Subcutaneous abdominal adipose tissue (tissue), 5 donors: Measurements from ENCODE around the gene SYT2.

Source experiments
- H3K27ac ChIP-seq: one replicate; pipeline ENCODE4 v1.7.0; 2013; ENCODE audit warnings: low read depth, mild to moderate bottlenecking, inconsistent platforms, low read length, moderate library complexity
- H3K27me3 ChIP-seq, 5 donors: one replicate each; pipeline ENCODE4 v1.7.0; 2013; ENCODE audit warnings: low read length in 5 of 5, inconsistent platforms in 1 of 5; ENCODE audit not compliant: control insufficient read depth in 5 of 5, insufficient read depth in 4 of 5
- H3K36me3 ChIP-seq, 5 donors: one replicate each; pipeline ENCODE4 v1.7.0; 2013; ENCODE audit warnings: low read length in 5 of 5; ENCODE audit not compliant: control insufficient read depth in 5 of 5, insufficient read depth in 5 of 5
- H3K4me1 ChIP-seq, 5 donors: one replicate each; pipeline ENCODE4 v1.7.0; 2013; ENCODE audit warnings: low read length in 5 of 5, mild to moderate bottlenecking in 3 of 5, moderate library complexity in 1 of 5; ENCODE audit not compliant: control insufficient read depth in 5 of 5, insufficient read depth in 5 of 5
- H3K4me3 ChIP-seq, 5 donors: one replicate each; pipeline ENCODE4 v1.7.0; 2013; ENCODE audit warnings: low read length in 5 of 5, low read depth in 1 of 5
- H3K9ac ChIP-seq, 5 donors: one replicate each; pipeline ENCODE4 v1.7.0; 2013; ENCODE audit warnings: low read length in 5 of 5, mild to moderate bottlenecking in 4 of 5, moderate library complexity in 3 of 5
- H3K9me3 ChIP-seq, 5 donors: one replicate each; pipeline ENCODE4 v1.7.0; 2013; ENCODE audit warnings: low read length in 5 of 5; ENCODE audit not compliant: control insufficient read depth in 5 of 5
- donor health status: healthy.
- donor health status: healthy.
- donor health status: healthy.
- donor health status: healthy.
- donor health status: healthy.

Gene SYT2

DNA sequence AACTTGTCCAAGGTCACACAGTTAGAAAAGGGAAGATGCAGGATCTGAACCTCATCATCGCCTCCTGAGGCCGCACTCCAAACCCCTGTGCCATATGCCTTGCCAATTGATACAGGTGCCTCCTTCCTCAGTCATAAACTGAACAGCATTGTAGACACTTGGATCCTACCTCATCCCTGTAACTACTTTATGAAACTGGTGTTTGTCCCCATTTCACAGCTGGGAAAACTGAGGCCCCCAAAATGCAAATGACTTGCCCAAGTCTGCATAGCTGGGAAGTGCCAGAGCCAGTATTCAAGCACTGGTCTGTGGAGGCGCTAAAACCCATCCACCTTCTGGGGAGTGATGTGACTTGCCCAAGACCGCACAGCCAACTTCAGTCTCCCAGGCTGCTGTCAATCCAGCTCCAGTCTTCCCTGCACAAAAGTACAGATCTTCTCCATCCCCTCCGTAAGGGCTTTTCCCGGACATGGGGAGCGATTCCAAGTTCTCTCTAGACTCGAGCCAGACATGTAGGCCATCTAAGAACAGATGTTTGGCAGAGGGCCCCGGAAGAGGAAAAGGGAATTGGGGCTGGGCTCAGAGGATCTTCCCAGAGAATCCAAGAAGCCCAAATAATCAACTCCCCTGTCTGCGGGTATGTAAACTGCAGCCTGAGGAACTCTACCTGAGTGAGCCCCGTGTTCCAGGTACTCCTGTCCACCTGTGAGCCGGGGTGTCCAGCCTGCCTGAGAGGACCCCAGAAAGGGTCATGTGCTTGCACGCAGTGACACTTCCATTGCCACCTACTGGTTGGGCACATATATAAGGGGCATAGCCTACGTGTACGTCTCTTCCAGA, 60.5 kb downstream of the SYT2 start:
- H3K4me1 ChIP-seq: peaks cover 0 to 3% (median 0%) of the 10 kb centered on the region in 5 donors
- no peaks in the 10 kb centered on the region for H3K9me3 ChIP-seq
- H3K27ac ChIP-seq: no peak overlapping the region
- no peaks in the 10 kb centered on the region for H3K36me3 ChIP-seq
- peaks cover 3 to 39% (median 15%) of the 10 kb centered on the region in 5 donors for H3K27me3 ChIP-seq
- H3K4me3 ChIP-seq: no peak overlapping the region
- no peak overlapping the region for H3K9ac ChIP-seq

DNA sequence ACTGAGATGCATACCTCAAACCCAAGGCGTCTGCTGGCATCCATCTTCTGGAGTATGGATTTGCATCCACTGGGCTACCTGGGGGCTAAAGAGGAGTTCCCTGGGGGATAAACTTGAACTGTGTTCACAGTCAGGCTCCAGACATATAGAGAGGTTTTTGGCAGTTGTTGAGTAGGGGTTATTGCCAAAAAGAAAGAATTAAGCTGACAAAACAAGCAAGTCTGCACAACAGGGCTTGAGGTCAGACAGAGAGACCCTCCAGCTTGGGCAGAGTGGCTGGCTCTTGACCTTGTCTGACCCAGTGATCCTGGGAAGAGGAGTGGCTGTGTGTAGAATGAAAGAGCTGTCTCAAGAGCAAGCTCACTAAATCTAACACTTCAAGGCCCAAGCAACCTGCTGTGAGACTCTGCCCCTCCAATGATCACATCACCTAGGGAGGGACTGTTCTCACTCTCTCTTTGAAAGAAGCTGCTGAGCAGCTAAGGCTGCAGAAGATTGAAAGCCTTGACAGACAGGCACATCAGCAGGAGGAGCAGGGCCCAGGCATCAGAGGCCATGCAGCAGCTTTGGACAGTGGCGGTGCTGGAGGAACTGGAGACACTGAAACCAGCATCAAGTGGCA, 61.5 kb downstream of the SYT2 start:
- H3K27ac ChIP-seq: no peak overlapping the region
- H3K9ac ChIP-seq: no peak overlapping the region
- H3K4me3 ChIP-seq: no peak overlapping the region
- no peaks in the 10 kb centered on the region for H3K36me3 ChIP-seq
- peaks cover 0 to 12% (median 8%) of the 10 kb centered on the region in 5 donors for H3K4me1 ChIP-seq
- no peaks in the 10 kb centered on the region for H3K9me3 ChIP-seq
- H3K27me3 ChIP-seq: peaks cover 11 to 49% (median 25%) of the 10 kb centered on the region in 5 donors

DNA sequence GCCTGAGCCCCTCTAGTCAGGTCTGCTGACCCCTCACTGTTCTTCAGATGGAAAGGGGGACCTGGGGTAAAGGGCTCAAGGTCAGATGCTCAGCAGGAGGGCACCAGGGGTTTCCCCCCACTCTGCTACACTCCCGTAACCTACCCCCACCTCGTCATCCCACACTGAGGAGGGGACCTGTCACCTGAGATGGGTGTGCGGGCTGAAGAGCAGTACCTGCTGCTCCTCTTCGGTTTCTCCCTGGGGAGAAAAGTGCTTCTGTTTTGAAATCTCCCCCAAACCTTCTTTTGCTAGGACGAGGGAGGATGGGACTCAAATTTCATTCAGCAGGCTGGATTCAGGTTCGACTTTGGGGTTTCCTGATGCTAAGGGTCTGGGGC, 65.2 kb downstream of the SYT2 start:
- H3K4me3 ChIP-seq: no peak overlapping the region
- no peaks in the 10 kb centered on the region for H3K36me3 ChIP-seq
- H3K4me1 ChIP-seq: peaks cover 0 to 28% (median 21%) of the 10 kb centered on the region in 5 donors
- H3K27me3 ChIP-seq: peaks cover 18 to 66% (median 30%) of the 10 kb centered on the region in 5 donors
- no peak overlapping the region for H3K27ac ChIP-seq
- no peak overlapping the region for H3K9ac ChIP-seq
- H3K9me3 ChIP-seq: no peaks in the 10 kb centered on the region

DNA sequence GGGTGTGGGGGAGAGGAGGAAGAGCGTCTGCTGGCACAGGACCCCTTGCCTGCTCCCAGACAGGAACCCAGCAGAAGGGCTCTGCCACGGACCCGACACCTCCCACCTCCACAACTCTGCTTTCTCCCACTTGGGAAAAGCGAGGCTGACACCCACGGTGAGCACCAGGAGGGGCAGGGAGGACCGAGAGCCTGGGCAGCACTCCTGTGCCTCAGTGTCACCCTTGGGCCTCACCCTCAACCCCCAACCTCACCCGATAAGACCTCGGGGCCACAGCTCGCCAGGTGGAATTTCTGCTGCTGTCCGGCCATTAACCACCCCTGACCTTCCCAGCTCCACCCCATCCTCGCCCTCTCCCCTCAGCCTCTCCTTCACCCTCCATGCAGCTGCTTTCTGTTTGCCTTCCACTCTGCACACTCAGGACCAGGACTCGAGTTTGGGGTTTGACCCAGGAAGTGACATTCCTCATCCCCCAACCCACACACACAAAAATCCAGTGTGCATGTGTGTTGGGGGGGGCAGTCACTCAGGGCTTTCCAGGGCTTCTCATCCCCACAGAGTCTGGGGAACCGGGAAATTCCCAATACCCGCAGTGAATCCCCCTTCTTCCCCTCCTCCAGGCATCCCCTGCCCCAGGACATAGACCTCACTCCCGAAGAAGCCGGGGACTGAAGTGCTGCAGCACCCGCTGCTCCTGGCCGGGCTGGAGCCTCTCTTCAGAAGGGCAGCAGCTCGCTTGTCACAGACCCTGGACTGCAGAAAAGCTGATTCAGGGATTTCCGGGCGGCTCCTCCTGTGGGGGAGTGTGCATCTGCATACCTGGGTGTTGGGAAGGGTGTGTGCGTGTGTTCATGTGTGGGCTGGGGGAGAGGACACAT, 65.8 kb downstream of the SYT2 start:
- Histone ChIP-seq H3K27me3 (peaks cover 18 to 68% (median 31%) of the 10 kb centered on the region in 5 donors), H3K4me3 (no peak overlapping the region), H3K9me3 (no peaks in the 10 kb centered on the region), H3K9ac (no peak overlapping the region), H3K36me3 (no peaks in the 10 kb centered on the region), H3K4me1 (peaks cover 0 to 25% (median 21%) of the 10 kb centered on the region in 5 donors), H3K27ac (no peak overlapping the region)

DNA sequence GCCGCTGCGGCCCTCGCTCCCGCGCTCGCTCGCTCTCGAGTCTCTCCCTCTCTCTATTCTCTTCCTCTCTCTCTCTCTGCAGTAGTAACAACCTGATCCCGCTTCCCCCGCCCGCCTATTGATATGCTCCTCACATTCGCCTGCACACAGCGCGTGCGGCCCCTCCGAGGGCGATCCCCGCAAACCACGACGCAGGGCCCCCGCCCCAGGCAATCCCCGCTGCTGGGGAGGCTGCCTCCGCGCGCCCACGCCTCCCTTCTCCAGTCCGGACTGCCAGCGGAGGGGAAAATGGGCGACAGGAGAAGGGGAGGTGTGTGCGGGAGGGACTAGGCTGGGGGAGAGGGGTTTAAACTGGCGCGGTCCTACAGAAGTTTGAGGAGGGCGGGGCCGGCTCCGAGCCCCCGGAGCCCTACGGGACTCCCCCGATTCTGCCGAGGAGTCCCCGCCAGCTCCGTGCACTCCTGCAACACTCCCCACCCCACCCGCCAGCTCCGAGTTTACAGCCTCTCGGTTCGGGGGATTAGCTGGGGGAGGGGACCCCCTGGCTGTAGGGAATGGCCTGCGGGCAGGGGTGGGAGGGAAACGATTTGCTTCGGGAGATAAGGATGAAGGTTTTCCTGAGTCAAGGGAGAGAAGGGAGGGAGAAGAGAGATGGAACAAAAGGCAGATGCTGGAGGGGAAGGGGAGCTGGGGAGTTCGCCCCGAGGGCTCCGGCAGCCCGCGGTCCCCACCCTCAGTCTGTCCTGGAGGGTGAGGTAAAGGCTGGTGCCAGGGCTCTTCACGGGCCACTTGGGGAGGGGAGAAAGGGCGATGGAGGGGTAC, 66.6 kb downstream of the SYT2 start:
- no peaks in the 10 kb centered on the region for H3K36me3 ChIP-seq
- peaks cover 18 to 64% (median 32%) of the 10 kb centered on the region in 5 donors for H3K27me3 ChIP-seq
- H3K27ac ChIP-seq: no peak overlapping the region
- peak overlapping the region in 2 of 5 donors; percentile 42 to 56 for H3K4me3 ChIP-seq
- peaks cover 0 to 28% (median 21%) of the 10 kb centered on the region in 5 donors for H3K4me1 ChIP-seq
- no peak overlapping the region for H3K9ac ChIP-seq
- no peaks in the 10 kb centered on the region for H3K9me3 ChIP-seq

DNA sequence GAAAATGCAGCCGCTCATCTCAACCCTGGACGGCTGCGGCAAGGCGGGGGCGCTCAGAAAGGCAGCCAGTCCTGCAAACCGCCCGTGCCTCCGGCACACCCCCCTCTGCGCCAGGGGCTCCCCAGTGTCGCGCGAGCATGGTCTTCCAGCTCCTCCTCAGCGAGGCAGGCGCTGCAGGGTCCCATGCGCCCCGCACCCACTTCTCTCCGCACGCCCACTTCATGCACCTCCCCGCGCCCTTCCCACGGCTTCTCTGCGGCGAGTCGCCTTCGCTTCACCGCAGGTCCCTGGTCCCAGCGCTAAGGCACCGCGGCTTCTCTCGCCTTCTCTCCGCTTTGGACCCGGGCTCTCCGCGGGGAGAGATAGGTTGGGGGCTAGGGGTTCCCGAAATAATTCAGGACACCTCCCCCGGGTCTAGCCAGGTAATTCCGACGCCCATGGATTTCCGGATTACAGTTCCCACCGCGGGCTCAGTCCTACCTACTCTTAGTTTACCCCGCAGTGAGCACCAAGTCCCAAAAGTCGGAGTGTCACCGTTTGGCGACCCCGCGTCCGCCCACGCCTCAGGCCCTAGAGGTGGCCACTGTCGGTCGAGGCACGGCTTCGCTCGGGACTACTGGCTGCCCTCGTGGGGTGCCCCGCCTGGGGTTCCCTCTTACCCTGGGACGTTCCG, 67.5 kb downstream of the SYT2 start:
- Histone ChIP-seq H3K4me3 (peak overlapping the region in 3 of 5 donors; percentile 34 to 57 (median 41)), H3K9me3 (no peaks in the 10 kb centered on the region), H3K4me1 (peaks cover 0 to 28% (median 21%) of the 10 kb centered on the region in 5 donors), H3K9ac (no peak overlapping the region), H3K36me3 (no peaks in the 10 kb centered on the region), H3K27me3 (peaks cover 20 to 65% (median 34%) of the 10 kb centered on the region in 5 donors), H3K27ac (no peak overlapping the region)

DNA sequence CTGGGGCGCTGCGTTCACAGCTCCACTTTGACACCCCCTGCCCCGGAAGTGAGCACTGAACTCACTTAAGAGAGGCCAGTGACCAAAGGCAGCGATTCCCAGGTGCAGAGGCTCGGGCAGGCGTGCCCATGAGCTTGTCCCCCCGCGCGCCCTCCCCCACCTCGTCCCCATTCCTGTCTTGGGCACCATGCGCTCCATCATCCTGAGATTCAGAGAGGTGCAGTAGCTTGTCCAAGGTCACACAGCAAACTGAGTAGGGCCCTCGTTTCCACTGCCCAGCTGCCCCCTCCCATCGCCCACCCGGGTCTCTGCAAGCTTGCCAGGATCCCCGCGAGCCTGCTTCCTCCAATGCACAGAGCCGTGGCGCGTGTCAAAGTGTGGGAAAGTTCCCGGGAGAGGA, 68.0 kb downstream of the SYT2 start:
- H3K27me3 ChIP-seq: peaks cover 20 to 66% (median 34%) of the 10 kb centered on the region in 5 donors

DNA sequence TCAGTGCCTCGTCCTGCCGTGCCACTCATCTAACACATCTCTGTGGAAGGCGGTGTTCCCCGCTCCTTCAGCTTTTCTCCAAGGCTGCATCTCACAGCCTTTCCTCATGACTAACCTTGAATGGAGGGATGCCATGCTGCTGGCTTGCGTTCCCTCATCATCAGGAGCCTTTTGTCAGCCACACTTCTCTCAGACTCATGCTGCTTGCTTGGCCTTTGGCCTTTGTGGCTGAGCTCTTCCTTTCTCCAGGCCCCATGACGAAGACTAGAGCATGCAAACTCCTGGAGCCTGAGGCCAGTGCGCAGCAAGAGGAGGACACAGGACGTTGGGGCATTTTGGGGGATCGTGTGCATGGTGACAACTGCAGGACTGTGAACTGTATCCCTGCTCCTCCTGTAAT, 70.8 kb downstream of the SYT2 start:
- H3K27me3 ChIP-seq: peaks cover 12 to 51% (median 29%) of the 10 kb centered on the region in 5 donors
- H3K36me3 ChIP-seq: no peaks in the 10 kb centered on the region
- H3K9ac ChIP-seq: no peak overlapping the region
- H3K27ac ChIP-seq: no peak overlapping the region
- H3K4me3 ChIP-seq: no peak overlapping the region
- no peaks in the 10 kb centered on the region for H3K9me3 ChIP-seq
- H3K4me1 ChIP-seq: peaks cover 0 to 26% (median 20%) of the 10 kb centered on the region in 5 donors

More for the DNA sequence above, 68.0 kb downstream of the SYT2 start:
- peaks cover 0 to 28% (median 21%) of the 10 kb centered on the region in 5 donors for H3K4me1 ChIP-seq
- no peak overlapping the region for H3K9ac ChIP-seq
- H3K9me3 ChIP-seq: no peaks in the 10 kb centered on the region
- H3K27ac ChIP-seq: no peak overlapping the region
- no peaks in the 10 kb centered on the region for H3K36me3 ChIP-seq
- peak overlapping the region in 1 of 5 donors; percentile 57 for H3K4me3 ChIP-seq
